Vagina (tissue), 2 donors: ENCODE data around the gene CRYGD. TPM values are rescaled to one million over a fixed set of nuclear protein-coding genes. Genes with fewer than 3 reads are reported as not detected.
A peak's percentile ranks its signal among the peaks of the same experiment; 100 is the strongest.

ENCODE experiments used
- DNase-seq, 2 donors: peaks; one replicate each; pipeline ENCODE4 v3.0.0-alpha.2; 2017; ENCODE audit errors: extremely low spot score in 2 of 2
- H3K27ac ChIP-seq: fragments of 200-600 bp; sonication (generic); one replicate; pipeline ENCODE4 v1.5.1; 2019
- H3K27me3 ChIP-seq: fragments of 200-600 bp; sonication (generic); one replicate; pipeline ENCODE4 v1.5.1; 2019
- H3K36me3 ChIP-seq, 2 donors: fragments of 200-600 bp; sonication (generic); one replicate each; pipeline ENCODE4 v1.5.1; 2017 to 2019
- H3K4me1 ChIP-seq: fragments of 200-600 bp; sonication (generic); one replicate; pipeline ENCODE4 v1.5.1; 2019
- H3K4me3 ChIP-seq, 2 donors: fragments of 200-600 bp; sonication (generic); 1 replicate in 1 of 2; 2 replicates in 1 of 2; pipeline ENCODE4 v1.5.1; 2016 to 2019
- H3K9me3 ChIP-seq: fragments of 200-600 bp; sonication (generic); one replicate; pipeline ENCODE4 v1.5.1; 2019
- CTCF ChIP-seq, 3 experiments: fragments of 450-650 bp in 2 of 3; fragments of 200-600 bp in 1 of 3; sonication (generic) in 1 of 3; IDR thresholded peaks; one replicate each; pipeline ENCODE4 v1.5.1; 2017 to 2019; ENCODE audit warnings: antibody characterized with exemption in 3 of 3, mild to moderate bottlenecking in 2 of 3, moderate library complexity in 2 of 3
- POLR2A ChIP-seq, 2 donors: fragments of 450-650 bp; IDR thresholded peaks; one replicate each; pipeline ENCODE4 v1.6.1; 2017; ENCODE audit warnings: antibody characterized with exemption in 2 of 2, mild to moderate bottlenecking in 2 of 2, moderate library complexity in 2 of 2
- POLR2AphosphoS5 ChIP-seq, 2 donors: sonication (generic); formaldehyde crosslinking; IDR thresholded peaks; one replicate each; pipeline ENCODE4 v1.9.0; 2017; ENCODE audit warnings: antibody characterized with exemption in 2 of 2, mild to moderate bottlenecking in 2 of 2, low read depth in 1 of 2; ENCODE audit not compliant: insufficient read depth in 1 of 2
- intact Hi-C: fragments of 100-400 bp; cut with DNase I; formaldehyde crosslinking; loops from one replicate; pipeline ENCODE4 v1.15.1; 2023
- total RNA-seq: library from RNA; depleted of rRNA; stranded (reverse); fragments of >200 nt; gene quantifications from one replicate; pipeline ENCODE4 v1.2.3, GENCODE V29; 2016

Gene CRYGD
- total RNA-seq, 1 donor from 2014 or later = not detected

- intact Hi-C loops = no loop called here
- Histone ChIP-seq H3K27me3 (no peaks in the 10 kb centered on the region), H3K4me3 (no peak within 1 kb of the TSS), H3K9me3 (no peaks in the 10 kb centered on the region), H3K36me3 (no peaks in the 10 kb centered on the region), H3K27ac (no peak within 1 kb of the TSS), H3K4me1 (no peaks in the 10 kb centered on the region)
- TF ChIP-seq POLR2A (IDR thresholded peaks at IDR 0.05) = no peak
- no peak for TF ChIP-seq CTCF (IDR thresholded peaks at IDR 0.05)
- no peak for TF ChIP-seq POLR2AphosphoS5 (IDR thresholded peaks at IDR 0.05; ENCODE audit: insufficient read depth in 1 of 2, low read depth in 1 of 2)
- peak in 1 of 2 donors; percentile 16 for DNase-seq
Measured at GRCh38 chr2:208129744-208130711, 5.7 kb upstream of the CRYGD start, which contains the start of gene CRYGC. CRYGC (minus strand) TSS chr2:208129828; CDS start chr2:208129792, 36 bp downstream.

GRCh38 chr2:208128136-208128535 is 3.8 kb upstream of the CRYGD start:
- TF ChIP-seq POLR2A (IDR thresholded peaks at IDR 0.05) (no peak), CTCF (IDR thresholded peaks at IDR 0.05) (no peak), POLR2AphosphoS5 (IDR thresholded peaks at IDR 0.05; ENCODE audit: insufficient read depth in 1 of 2, low read depth in 1 of 2) (no peak)
- DNase-seq = peak in 1 of 2 donors; percentile 27
- Histone ChIP-seq H3K27me3 (no peaks in the 10 kb centered on the region), H3K36me3 (no peaks in the 10 kb centered on the region), H3K4me3 (no peak overlapping the region), H3K4me1 (peaks cover 7% of the 10 kb centered on the region), H3K9me3 (no peaks in the 10 kb centered on the region), H3K27ac (no peak overlapping the region)
- intact Hi-C loops = no loop called here

GRCh38 chr2:208127090-208127489 is 2.8 kb upstream of the CRYGD start:
- Histone ChIP-seq H3K4me1 (peaks cover 7% of the 10 kb centered on the region), H3K4me3 (no peak overlapping the region), H3K27me3 (no peaks in the 10 kb centered on the region), H3K27ac (no peak overlapping the region), H3K9me3 (no peaks in the 10 kb centered on the region), H3K36me3 (no peaks in the 10 kb centered on the region)
- no peak for TF ChIP-seq CTCF (IDR thresholded peaks at IDR 0.05)
- no peak for TF ChIP-seq POLR2A (IDR thresholded peaks at IDR 0.05)
- no peak for TF ChIP-seq POLR2AphosphoS5 (IDR thresholded peaks at IDR 0.05; ENCODE audit: insufficient read depth in 1 of 2, low read depth in 1 of 2)
- intact Hi-C loops = no loop called here
- DNase-seq = peak in 1 of 2 donors; percentile 10

GRCh38 chr2:208125251-208125650 is 927 bp upstream of the CRYGD start:
- H3K27me3 ChIP-seq = no peaks in the 10 kb centered on the region
- H3K4me3 ChIP-seq = no peak overlapping the region
- intact Hi-C loops = no loop called here
- H3K4me1 ChIP-seq = peaks cover 7% of the 10 kb centered on the region
- no peaks in the 10 kb centered on the region for H3K9me3 ChIP-seq
- TF ChIP-seq POLR2A (IDR thresholded peaks at IDR 0.05) (no peak), POLR2AphosphoS5 (IDR thresholded peaks at IDR 0.05; ENCODE audit: insufficient read depth in 1 of 2, low read depth in 1 of 2) (no peak), CTCF (IDR thresholded peaks at IDR 0.05) (no peak)
- H3K27ac ChIP-seq = no peak overlapping the region
- DNase-seq = peak in 1 of 2 donors; percentile 3
- H3K36me3 ChIP-seq = no peaks in the 10 kb centered on the region

- DNase-seq = no peak
Measured at GRCh38 chr2:208122248-208122647, 2.1 kb downstream of the CRYGD start.

More at GRCh38 chr2:208122248-208122647, 2.1 kb downstream of the CRYGD start:
- intact Hi-C loops = no loop called here
- Histone ChIP-seq H3K36me3 (no peaks in the 10 kb centered on the region), H3K9me3 (no peaks in the 10 kb centered on the region), H3K27me3 (no peaks in the 10 kb centered on the region), H3K4me3 (no peak overlapping the region), H3K27ac (no peak overlapping the region), H3K4me1 (peaks cover 7% of the 10 kb centered on the region)
- TF ChIP-seq POLR2AphosphoS5 (IDR thresholded peaks at IDR 0.05; ENCODE audit: insufficient read depth in 1 of 2, low read depth in 1 of 2) (no peak), POLR2A (IDR thresholded peaks at IDR 0.05) (no peak), CTCF (IDR thresholded peaks at IDR 0.05) (no peak)
